Measurements from ENCODE around the gene ABCB6. TPM values are rescaled to one million over a fixed set of nuclear protein-coding genes. Genes with fewer than 3 reads are reported as not detected.

The ABCB6 gene
- total RNA-seq, 1 donor: 27.3 TPM

GRCh38 chr2:219219784-219220532 is 1.2 kb upstream of the ABCB6 start:
- no peak for TF ChIP-seq CTCF (IDR thresholded peaks at IDR 0.05; ENCODE audit: insufficient read depth, low read length)
- no peak overlapping the region for H3K4me3 ChIP-seq (ENCODE audit: low read depth, low read length)
- no peak for DNase-seq (ENCODE audit: low read depth)

GRCh38 chr2:219218217-219218731 is 484 bp downstream of the ABCB6 start:
- no peak for DNase-seq (ENCODE audit: low read depth)
- peak overlapping the region; percentile 71 for H3K4me3 ChIP-seq (ENCODE audit: low read depth, low read length)
- no peak for TF ChIP-seq CTCF (IDR thresholded peaks at IDR 0.05; ENCODE audit: insufficient read depth, low read length)

- no peak for TF ChIP-seq CTCF (IDR thresholded peaks at IDR 0.05; ENCODE audit: insufficient read depth, low read length)
- no peak for DNase-seq (ENCODE audit: low read depth)
- no peak overlapping the region for H3K4me3 ChIP-seq (ENCODE audit: low read depth, low read length)
Measured at GRCh38 chr2:219216535-219216915, 2.2 kb downstream of the ABCB6 start.

GRCh38 chr2:219215871-219216534 is 2.8 kb downstream of the ABCB6 start:
- H3K4me3 ChIP-seq (ENCODE audit: low read depth, low read length): no peak overlapping the region
- DNase-seq (ENCODE audit: low read depth): no peak
- TF ChIP-seq CTCF (IDR thresholded peaks at IDR 0.05; ENCODE audit: insufficient read depth, low read length): no peak

GRCh38 chr2:219214786-219215185 is 4.0 kb downstream of the ABCB6 start:
- DNase-seq (ENCODE audit: low read depth): no peak
- no peak overlapping the region for H3K4me3 ChIP-seq (ENCODE audit: low read depth, low read length)
- TF ChIP-seq CTCF (IDR thresholded peaks at IDR 0.05; ENCODE audit: insufficient read depth, low read length): no peak

GRCh38 chr2:219214141-219214540 is 4.6 kb downstream of the ABCB6 start:
- no peak for TF ChIP-seq CTCF (IDR thresholded peaks at IDR 0.05; ENCODE audit: insufficient read depth, low read length)
- H3K4me3 ChIP-seq (ENCODE audit: low read depth, low read length): no peak overlapping the region
- no peak for DNase-seq (ENCODE audit: low read depth)
